Measurements from ENCODE around the gene VPS35L.
"Not testable (repeated sequence)": the region's sequence is repeated elsewhere in the genome, so short reads cannot be mapped to it uniquely, and the experiment has no call there.

The VPS35L gene

DNA sequence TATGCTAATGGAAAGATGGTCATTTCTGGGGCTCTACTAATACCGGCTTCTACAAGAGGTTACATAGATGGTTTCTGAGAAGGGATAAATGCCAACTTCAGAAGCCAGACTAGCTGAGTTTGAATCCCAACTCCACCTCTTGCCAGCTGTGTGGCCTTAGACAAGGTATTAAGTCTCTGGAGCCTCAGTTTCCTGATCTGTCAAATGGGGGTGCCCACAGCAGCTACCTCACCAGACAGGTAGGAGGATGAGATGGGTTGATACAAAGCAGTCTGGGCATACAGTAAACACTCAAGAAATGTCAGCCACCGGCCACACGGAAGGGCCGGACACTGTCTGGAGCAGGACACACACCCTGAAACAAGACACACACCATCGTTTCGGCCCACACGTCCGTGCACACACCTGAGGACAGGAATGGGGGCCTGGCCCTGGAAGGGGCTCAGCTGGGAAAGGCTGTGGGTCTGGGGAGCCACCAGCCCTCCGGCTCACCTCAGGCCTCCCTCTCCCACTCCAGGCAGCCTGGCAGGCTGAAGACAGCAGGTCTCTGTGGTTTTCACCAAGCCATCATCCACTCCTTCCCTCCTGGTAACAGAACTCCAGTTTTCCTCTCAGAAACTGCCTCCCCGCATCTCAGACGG is 157.0 kb downstream of the VPS35L start:
- no peak for DNase-seq
- no peak for ATAC-seq

DNA sequence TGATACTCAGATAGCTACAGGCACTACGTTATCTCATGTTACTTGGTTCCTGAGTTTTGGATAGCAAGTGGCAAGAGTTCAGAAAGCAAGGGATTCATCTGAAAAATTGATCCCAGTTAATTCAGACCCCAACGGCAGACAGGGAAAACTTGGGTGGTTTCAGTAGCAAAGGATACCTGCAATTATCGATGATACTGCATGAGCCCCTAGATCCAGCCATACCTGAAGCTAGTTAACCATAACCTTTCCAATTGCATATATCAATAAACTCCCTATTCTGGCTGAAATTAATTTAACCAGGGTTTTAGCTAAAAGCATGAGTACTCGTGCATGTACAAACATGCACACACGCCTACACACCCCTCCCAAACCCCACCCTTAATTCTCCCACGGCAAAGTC is 158.2 kb downstream of the VPS35L start:
- no peak for DNase-seq
- no peak for ATAC-seq

DNA sequence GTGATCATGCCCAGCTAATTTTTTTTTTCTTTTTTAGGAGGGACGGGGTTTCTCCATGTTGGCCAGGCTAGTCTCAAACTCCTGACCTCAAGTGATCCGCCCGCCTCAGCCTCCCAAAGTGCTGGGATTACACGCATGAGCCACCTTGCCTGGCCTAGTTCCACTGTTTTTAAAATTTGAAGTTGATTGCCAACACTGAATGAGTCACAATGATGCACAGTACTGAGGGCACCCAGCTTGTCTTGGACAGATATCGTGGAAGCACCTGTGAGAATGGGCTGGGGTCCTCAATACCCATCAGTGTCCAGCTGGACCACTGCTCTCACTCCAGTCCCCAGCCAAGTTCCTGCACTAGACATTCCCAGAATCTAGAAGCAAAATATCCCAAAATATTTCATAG is 160.1 kb downstream of the VPS35L start:
- ATAC-seq, result no peak
- DNase-seq, result no peak

DNA sequence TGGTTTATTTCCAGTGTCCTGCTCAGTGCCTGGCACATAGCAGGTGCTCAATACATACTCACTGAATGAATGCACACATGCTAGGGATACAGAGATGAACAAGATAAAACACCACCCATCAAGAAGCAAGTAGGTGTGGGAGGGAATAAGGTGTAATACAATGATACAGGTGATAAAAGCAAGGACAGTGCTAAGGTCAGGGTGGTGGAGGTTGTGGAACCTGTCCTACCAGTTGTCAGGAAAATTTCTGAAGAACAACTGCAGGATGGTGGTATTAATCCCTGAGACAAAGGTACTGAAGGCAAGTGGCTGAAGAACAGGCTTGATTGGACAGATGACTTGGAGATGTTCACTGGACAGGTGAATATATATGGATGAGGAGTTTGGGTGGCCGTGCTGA is 160.7 kb downstream of the VPS35L start:
- DNase-seq (no peak), ATAC-seq (no peak)

DNA sequence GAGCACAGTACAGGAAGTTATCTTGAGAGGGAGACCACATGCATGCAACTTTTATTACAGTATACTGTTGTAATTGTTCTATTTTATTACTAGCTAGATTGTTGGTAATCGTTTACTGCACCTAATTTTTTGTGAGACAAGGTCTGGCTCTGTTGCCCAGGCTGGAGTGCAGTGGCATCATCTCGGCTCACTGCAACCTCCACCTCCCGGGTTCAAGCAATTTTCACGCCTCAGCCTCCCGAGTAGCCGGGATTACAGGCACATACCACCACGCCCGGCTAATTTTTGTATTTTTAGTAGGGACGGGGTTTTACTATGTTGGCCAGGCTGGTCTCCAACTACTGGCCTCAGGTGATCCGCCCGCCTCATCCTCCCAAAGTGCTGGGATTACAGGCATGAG is 161.2 kb downstream of the VPS35L start:
- not testable (repeated sequence) for DNase-seq, ATAC-seq

DNA sequence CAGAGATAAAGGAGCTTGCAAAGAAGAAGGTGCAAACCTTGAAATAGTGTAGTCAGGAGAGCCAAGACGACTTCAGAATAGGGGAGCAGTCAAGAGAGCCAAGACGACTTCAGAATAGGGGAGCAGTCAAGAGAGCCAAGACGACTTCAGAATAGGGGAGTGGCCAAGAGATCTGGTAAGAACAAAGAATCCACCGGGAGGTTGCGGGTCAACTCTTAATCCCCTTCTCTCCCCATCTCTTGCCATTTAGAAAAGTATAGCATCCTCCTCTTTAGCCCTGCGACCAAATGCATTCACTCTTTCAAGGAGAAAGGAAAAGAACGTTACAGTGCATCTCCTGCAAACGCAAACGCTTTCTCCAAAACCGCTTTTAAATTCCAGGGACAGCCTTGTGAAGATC is 161.8 kb downstream of the VPS35L start:
- DNase-seq, result no peak

DNA sequence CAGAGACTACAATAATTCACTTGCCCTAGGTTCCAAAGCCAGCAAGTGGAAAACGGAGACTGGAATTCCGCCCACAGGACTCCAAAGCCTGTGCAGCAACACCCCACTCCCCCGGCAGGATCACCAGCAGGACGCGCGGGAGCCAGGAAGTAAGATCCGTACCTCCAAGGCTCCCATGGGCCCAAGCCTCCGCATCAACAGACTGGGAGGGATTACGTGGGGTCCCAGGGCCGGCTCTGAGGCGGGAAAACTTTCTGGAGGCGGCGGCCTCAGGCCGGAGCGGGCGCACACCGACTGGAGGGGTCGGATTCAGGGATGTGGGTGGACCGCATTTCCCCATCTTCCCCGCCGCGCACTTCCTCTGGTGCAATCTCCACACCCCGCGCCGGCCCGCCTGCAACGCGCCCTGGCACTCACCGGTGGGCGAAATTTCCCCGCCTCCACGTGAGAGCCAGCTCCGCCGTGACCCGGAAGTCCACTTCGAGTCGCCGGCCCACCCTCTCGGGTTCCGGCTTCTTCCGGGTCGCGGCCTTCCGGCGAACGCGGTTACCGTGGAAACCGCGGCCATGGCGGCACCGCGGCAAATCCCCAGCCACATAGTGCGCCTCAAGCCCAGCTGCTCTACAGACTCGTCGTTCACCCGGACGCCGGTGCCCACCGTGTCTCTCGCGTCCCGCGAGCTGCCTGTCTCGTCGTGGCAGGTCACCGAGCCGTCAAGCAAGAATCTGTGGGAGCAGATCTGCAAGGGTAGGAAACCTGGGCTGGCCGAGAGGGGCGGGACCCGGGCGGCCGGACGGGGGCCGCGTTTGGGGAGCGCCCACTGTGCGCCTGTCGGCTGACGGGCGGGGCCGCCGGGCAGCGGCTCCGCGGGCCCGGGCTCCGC is 162.5 kb downstream of the VPS35L start, which contains the start of the genes IQCK and KNOP1:
Gene IQCK, plus strand, starts transcription at position 531 of the 883 bp plus-strand sequence. Its CDS starts 36 bp downstream, at position 567.
Gene KNOP1, minus strand, starts transcription at position 487 of the 883 bp plus-strand sequence. CDS start 3,192 bp downstream, outside the sequence.
- ATAC-seq (peak; percentile 94), DNase-seq (peak; percentile 91)

More for the DNA sequence above, 161.8 kb downstream of the VPS35L start:
- no peak for ATAC-seq

DNA sequence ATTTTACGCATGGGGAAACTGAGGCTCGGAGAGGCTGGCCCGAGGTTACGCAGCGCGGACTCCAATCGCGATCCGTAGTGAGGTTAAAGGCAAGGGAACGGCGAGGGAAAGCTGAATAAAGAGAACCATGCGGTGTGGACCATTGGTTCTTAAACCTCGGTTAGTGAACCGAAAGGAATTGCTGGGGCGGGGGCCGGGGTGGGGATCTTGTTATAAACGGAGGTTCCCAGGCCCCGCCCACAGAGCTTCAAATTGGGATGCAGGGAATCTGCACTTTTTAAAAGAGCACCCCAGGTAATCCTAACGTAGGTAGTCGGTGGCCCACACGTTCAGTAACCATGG is 163.1 kb downstream of the VPS35L start:
- ATAC-seq, result no peak
- DNase-seq, result no peak

DNA sequence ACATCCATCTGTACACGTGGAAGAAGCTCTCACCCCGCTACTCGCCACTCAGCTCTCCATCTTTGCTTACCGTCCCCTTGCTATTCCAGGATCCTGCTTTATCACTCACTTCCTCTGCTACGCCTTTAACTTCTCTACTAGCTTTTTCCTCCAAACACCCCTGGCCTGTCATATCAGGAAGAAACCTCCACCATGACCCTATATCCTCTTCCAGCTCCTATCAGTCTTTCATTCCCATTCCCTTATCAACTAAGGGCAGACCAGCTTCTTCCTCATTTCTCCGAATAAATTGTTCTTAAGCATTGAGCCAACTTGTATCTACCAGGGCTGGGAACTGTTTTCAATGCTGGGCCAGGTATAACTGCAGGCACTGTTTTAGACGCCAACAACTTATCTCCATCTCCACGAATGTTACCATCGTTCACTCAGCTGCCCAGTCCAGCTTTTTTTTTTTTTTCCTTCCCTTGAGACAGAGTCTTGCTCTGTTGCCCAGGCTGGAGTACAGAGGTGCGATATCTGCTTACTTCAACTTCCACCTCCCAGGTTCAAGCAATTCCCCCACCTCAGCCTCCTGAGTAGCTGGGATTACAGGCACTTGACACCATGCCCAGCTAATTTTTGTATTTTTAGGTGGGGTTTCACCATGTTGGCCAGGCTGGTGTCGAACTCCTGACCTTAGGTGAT is 166.9 kb downstream of the VPS35L start:
- no peak for DNase-seq

DNA sequence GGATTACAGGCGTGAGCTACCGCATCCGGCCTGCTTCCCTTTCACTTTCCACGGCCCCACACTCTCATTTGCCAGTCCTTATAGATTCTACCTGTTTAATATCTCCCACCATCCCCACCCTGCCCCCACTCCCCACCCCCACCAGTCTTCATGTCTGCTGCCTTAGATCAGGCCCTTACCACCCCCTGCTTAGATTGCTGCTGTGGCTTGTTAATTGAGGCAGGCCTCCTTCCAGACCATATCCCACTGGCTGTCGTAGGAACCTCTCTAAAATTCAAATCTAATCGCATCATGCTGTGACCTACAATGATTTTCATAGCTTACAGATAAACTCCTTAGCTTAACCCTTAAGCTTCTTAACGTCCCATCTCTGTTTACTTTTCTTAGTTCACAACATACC is 167.5 kb downstream of the VPS35L start:
- no peak for DNase-seq
- ATAC-seq, result no peak

More for the DNA sequence above, 166.9 kb downstream of the VPS35L start:
- ATAC-seq, result no peak

DNA sequence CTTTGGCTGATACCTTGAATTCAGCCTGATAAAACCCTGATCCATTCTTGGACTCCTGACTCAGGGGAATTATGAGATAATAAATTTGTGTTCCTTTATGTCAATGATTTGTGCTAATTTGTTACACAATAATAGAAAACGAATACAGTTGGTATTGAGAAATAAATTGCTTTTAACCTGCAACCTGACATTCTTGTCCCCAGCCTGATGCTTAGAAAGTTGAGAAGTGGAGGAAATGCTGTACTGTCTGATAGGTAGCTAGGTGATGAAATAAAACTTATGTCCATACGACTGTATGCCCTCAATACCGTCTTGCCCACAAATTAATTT is 173.1 kb downstream of the VPS35L start:
- DNase-seq (no peak), ATAC-seq (no peak)

DNA sequence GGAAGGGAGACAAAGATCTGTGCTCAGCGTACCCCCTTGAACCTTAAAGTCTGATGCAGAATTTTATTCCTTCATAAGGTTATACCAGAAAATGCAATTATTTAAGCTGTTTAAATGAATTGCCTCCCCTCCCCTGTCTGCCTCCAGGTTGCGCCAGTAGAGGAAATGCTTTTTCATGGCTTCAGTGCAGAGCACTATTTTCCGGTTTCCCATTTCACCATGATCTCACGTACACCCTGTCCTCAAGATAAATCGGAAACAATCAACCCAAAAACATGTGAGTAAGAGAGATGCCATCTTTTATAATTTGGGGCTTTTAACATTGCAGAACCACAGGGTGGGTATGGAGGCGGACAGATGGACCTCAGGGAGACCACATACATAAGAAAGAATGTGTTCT is 178.0 kb downstream of the VPS35L start:
- DNase-seq, result no peak

DNA sequence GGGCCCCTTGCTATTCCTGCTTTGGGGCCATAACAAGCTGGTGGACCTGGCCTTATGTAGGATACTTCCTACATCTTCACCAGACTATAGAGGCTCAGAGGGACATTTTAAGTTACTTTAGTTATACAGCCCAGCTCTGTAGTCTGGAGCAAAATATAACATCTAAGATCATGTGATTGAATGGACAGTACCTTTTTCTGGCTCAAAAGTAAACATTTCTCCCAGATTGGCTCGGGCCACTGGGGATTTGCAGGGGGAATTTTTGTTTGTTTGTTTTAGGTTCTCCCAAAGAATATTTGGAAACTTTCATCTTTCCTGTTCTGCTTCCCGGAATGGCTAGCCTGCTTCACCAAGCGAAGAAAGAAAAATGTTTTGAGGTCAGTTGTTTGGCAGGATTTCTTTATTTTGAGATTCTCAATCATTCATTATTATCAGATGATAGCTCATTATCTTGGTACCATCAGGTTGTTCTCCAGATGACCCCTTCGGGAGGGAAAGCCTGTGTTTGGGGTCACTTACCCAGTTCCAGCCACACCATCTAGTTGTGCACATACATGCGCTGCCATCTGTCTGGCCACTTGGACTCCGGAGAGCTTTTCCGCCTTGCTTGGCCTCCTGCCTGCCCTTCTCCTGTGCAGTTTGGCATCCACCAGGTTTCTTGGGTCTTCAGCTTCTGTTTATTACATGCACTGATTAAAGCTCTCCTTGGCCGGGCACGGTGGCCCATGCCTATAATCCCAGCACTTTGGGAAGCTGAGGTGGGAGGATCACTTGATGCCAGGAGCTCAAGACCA is 179.8 kb downstream of the VPS35L start:
- ATAC-seq (no peak), DNase-seq (no peak)

More for the DNA sequence above, 178.0 kb downstream of the VPS35L start:
- ATAC-seq, result no peak

DNA sequence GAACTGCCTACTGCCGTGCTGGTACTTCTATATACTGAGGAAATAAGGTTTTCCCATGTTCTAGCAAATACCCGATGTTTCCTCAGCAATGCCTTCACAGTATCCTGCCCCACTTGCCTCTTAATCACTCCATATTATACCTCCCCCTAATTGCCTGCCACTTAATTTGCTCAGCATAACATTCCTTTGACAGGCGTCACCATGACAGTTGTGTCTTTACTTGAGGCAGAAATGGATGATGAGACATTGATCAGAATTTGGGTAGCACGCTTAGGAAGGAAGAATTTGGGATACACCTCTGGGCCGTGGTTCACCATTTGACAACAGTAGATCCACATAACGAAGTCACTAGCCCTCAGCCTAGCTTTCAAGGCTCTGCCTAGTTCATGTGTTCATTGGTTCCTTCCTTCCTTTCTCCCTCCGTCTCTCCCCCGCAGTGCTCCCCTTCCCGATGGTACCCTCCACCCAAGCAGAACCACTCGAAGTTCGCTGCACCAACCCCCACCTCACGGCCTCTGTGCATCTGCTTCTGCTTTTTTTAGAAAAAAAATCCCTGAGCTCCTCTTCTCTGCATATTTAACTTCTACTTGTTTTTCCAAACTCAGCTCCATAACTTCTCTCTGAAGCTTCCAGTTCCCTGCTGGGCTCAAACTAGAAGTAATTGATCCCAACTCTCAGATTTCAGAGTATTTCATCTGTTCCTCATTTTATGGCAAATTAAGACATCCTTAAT is 182.0 kb downstream of the VPS35L start:
- ATAC-seq (no peak), DNase-seq (no peak)

DNA sequence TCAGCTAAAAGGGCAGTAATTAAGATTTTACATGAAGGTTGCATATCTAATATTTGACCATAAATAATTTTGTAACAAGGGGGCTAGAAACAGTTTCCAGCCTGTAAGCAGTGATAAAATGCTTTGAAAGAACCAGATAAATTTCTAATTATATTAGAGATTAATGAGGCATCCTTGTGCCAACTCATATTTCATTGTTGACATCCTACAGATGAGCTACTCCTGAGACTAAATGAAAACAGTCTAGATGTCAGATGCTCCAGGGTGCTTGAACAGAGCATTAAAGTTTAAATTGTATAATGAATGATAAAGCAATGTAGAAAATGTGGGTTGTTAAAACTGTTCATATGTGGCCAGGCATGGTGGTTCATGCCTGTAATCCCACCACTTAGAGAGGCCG is 185.9 kb downstream of the VPS35L start:
- ATAC-seq (no peak), DNase-seq (no peak)

DNA sequence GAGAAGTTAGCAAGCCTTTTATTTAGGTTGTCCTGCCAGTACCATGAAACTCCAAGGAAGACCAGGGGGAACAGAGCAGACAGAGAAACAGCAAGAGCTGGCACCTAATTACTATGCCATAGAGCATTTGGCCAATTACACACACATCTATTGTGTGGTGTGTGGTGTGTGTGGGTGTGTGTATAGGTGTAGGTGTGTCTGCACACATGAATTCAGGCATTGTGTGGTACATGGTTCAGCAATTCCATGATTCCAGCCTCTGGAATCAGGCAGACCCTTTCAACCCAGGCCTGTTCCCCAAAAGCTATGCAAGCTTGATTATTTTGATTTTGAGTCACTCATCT is 188.3 kb downstream of the VPS35L start:
- ATAC-seq (no peak), DNase-seq (no peak)

DNA sequence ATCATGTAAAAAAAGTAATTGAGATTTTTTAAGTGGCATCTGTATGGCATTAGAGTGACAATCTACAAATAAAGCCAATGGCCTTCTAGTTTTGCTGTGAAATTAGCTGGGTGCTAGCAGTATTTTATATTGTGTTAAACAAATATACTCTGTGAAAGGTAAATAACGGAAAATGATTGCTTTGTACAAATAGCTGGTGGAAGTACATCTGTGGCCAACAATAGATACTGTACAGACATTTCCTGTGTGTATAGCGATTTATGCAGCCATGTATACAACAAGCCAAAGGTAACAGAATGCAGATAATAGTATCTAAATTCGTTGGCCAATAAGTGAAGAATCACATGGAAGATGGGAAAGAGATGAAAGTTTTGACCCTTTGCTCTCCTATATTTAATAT is 189.2 kb downstream of the VPS35L start:
- DNase-seq (no peak), ATAC-seq (no peak)

DNA sequence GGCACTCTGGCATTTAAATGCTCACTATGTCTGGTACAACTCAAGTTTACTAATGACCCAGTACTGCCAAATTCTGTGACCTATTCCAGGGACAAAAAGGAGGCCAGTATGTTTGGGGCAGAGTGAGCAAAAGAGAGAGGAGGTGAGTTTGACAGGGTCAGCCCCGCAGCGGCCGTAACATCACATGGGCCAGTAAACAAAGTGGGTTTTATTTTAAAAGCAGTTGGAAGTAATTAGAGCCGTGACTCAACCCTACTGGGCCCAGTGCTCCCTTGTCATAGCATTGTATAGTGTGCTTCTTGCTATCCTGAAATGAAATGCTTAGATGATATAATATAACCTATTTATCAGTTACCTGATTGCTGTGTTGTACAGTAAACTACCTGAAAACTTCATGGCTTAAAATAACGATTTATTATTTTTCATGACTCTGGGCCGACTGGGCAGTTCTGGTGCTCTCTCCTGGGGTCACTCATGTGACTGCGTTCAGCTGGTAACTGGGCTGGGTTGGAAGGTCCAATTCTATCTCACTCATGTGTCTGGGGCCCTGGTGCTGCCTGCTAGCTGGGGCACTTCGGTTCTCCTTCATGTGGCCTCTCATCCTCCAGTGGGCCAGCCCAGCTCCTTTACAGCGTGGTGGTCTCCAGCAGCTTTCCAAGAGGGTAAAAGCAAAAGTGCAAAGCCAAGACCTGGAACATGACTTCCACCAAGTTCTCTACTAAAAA is 189.9 kb downstream of the VPS35L start:
- ATAC-seq (no peak), DNase-seq (no peak)

DNA sequence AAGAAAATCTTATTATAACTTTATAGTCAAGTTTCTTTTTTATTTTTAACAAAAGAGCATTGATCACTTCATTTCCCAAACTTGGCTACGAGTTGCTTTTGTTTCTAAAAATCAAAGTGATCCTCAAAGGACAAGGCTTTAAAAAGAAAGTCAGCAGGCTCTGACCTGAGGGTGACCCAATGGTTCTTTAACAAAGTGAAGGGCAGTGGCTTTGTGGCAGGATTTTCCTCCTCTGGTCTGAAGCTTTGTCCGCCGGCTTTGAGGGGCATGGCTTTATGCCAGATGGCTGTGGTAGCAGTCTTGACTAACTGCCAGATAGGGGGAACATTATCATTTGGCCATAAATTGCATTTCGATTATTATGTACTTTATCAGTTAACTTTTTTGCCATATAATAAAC is 191.1 kb downstream of the VPS35L start:
- ATAC-seq (no peak), DNase-seq (no peak)

DNA sequence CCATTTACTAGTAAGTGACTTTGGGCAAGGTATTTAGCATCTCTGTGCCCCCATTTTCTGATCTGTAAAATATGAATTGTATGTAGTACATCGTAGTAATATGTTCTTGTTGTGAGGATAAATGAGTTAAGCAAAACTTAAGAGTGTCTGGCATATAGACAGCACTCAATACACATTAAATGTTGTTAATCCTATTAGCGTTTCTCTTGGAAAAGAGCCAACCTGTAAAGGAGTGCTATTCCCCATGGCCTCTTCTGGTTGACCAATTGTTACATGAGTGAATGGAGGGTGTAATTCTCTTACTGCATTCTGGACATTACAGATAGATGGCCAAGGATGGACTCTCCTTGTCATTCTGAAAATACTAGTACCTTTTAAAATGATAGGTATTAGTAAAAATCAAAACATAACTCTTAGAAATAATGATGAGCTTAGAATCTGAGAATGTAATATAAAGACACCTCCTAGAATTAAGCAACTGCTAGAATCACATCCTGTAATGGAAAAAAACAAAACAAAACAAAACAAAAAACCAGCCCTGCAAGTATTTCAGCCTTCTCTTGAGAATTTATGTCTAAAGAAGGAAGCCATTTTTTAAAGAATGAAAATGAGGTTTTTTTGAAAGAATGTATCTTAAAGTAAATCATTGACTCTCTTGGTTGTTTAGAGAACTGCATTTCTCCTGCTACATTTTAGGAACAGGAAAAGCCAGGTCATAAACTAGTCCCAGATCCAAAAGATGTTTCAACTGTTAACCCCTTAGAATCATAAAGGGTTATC is 193.1 kb downstream of the VPS35L start:
- ATAC-seq (no peak), DNase-seq (no peak)
